Chondrocyte (in vitro differentiated cells): Measurements from ENCODE around the gene ISX. TPM values are rescaled to one million over a fixed set of nuclear protein-coding genes. Genes with fewer than 3 reads are reported as not detected.
"Not testable (repeated sequence)": the region's sequence is repeated elsewhere in the genome, so short reads cannot be mapped to it uniquely, and the experiment has no call there.

Experiments
- DNase-seq: peaks from one replicate; pipeline ENCODE4 v3.0.0; 2021; ENCODE audit warnings: mixed read lengths, low spot score
- H3K27ac Mint-ChIP-seq: one replicate; pipeline ENCODE4 v1.8.0; 2021; ENCODE audit warnings: mild to moderate bottlenecking, moderate library complexity, mixed read lengths; ENCODE audit not compliant: unreplicated experiment
- H3K27me3 Mint-ChIP-seq: 2 replicates; pipeline ENCODE4 v1.8.0; 2021; ENCODE audit warnings: low read depth, mixed read lengths
- H3K36me3 Mint-ChIP-seq: 2 replicates; pipeline ENCODE4 v1.8.0; 2021; ENCODE audit warnings: low read depth, mixed read lengths
- H3K4me1 Mint-ChIP-seq: 2 replicates; pipeline ENCODE4 v1.8.0; 2021; ENCODE audit warnings: low read depth, mild to moderate bottlenecking, mixed read lengths
- H3K4me3 Mint-ChIP-seq: one replicate; pipeline ENCODE4 v1.8.0; 2021; ENCODE audit warnings: mild to moderate bottlenecking, moderate library complexity, mixed read lengths; ENCODE audit not compliant: unreplicated experiment
- H3K9me3 Mint-ChIP-seq: 2 replicates; pipeline ENCODE4 v1.8.0; 2021; ENCODE audit warnings: low read depth, mixed read lengths
- CTCF ChIP-seq: fragments of 200-600 bp; sonication (generic); IDR thresholded peaks from 2 replicates; pipeline ENCODE4 v1.5.0; 2021; ENCODE audit warnings: antibody characterized with exemption, mild to moderate bottlenecking, moderate library complexity
- total RNA-seq: library from RNA; stranded (reverse); gene quantifications from 3 replicates; pipeline ENCODE4 v1.2.1, GENCODE V29; 2021

ISX gene
- total RNA-seq, 1 donor from 2014 or later: not detected

GRCh38 chr22:35044607-35045390, 21.2 kb upstream of the ISX start:
- H3K36me3 Mint-ChIP-seq: no peaks in the 10 kb centered on the region
- H3K4me1 Mint-ChIP-seq: no peaks in the 10 kb centered on the region
- H3K27ac Mint-ChIP-seq: no peak overlapping the region
- no peaks in the 10 kb centered on the region for H3K9me3 Mint-ChIP-seq
- TF ChIP-seq CTCF: no peak
- no peak overlapping the region for H3K4me3 Mint-ChIP-seq
- peaks cover 12% of the 10 kb centered on the region for H3K27me3 Mint-ChIP-seq
- no peak for DNase-seq

GRCh38 chr22:35045451-35045850, 20.5 kb upstream of the ISX start:
- TF ChIP-seq CTCF: no peak
- Mint-ChIP-seq H3K4me3 (no peak overlapping the region), H3K9me3 (no peaks in the 10 kb centered on the region), H3K27ac (no peak overlapping the region), H3K36me3 (no peaks in the 10 kb centered on the region), H3K4me1 (no peaks in the 10 kb centered on the region), H3K27me3 (peaks cover 12% of the 10 kb centered on the region)
- no peak for DNase-seq

GRCh38 chr22:35046744-35047462, 19.1 kb upstream of the ISX start:
- no peak for TF ChIP-seq CTCF
- H3K36me3 Mint-ChIP-seq: no peaks in the 10 kb centered on the region
- H3K9me3 Mint-ChIP-seq: no peaks in the 10 kb centered on the region
- H3K27me3 Mint-ChIP-seq: peaks cover 12% of the 10 kb centered on the region
- DNase-seq: no peak
- no peak overlapping the region for H3K4me3 Mint-ChIP-seq
- H3K4me1 Mint-ChIP-seq: no peaks in the 10 kb centered on the region
- no peak overlapping the region for H3K27ac Mint-ChIP-seq

GRCh38 chr22:35050038-35050437, 15.9 kb upstream of the ISX start:
- not testable (repeated sequence) for H3K9me3 Mint-ChIP-seq, H3K4me3 Mint-ChIP-seq, H3K27ac Mint-ChIP-seq, DNase-seq, H3K4me1 Mint-ChIP-seq, H3K36me3 Mint-ChIP-seq
- H3K27me3 Mint-ChIP-seq: peaks cover 12% of the 10 kb centered on the region

GRCh38 chr22:35051013-35051535, 14.9 kb upstream of the ISX start:
- Mint-ChIP-seq H3K9me3 (no peaks in the 10 kb centered on the region), H3K4me1 (no peaks in the 10 kb centered on the region), H3K27me3 (peaks cover 9% of the 10 kb centered on the region), H3K4me3 (no peak overlapping the region), H3K36me3 (no peaks in the 10 kb centered on the region), H3K27ac (no peak overlapping the region)
- TF ChIP-seq CTCF: no peak
- DNase-seq: no peak
